GM12864 (cell line): ENCODE data around the gene DPEP2NB.

Experiments used
- DNase-seq: peaks from one replicate; pipeline ENCODE4 v3.0.0-alpha.2; 2011; ENCODE audit warnings: low read depth
- H3K4me3 ChIP-seq: 2 replicates; pipeline ENCODE4 v1.5.1; 2011; ENCODE audit warnings: mild to moderate bottlenecking, low read depth, low read length, control low read depth
- CTCF ChIP-seq: IDR thresholded peaks from 2 replicates; pipeline ENCODE4 v1.5.1; 2011; ENCODE audit warnings: low read depth, mild to moderate bottlenecking, moderate library complexity, low read length, control low read depth, inconsistent platforms; ENCODE audit errors: missing control alignments

DPEP2NB gene

GRCh38 chr16:68047987-68048386 is 32.3 kb upstream of the DPEP2NB start:
- no peak for DNase-seq
- TF ChIP-seq CTCF, result no peak

GRCh38 chr16:68046106-68046505 is 30.4 kb upstream of the DPEP2NB start:
- DNase-seq, result no peak
- no peak overlapping the region for H3K4me3 ChIP-seq
- TF ChIP-seq CTCF, result no peak

More at GRCh38 chr16:68047987-68048386, 32.3 kb upstream of the DPEP2NB start:
- no peak overlapping the region for H3K4me3 ChIP-seq

- no peak overlapping the region for H3K4me3 ChIP-seq
- no peak for TF ChIP-seq CTCF
- no peak for DNase-seq
Observed at GRCh38 chr16:68041783-68042182, 26.1 kb upstream of the DPEP2NB start.

- TF ChIP-seq CTCF, result peak; percentile 87
- peak; percentile 62 for DNase-seq
- H3K4me3 ChIP-seq, result no peak overlapping the region
Observed at GRCh38 chr16:68040506-68041288, 25.0 kb upstream of the DPEP2NB start.

GRCh38 chr16:68037841-68038597 is 22.3 kb upstream of the DPEP2NB start:
- no peak for DNase-seq
- TF ChIP-seq CTCF, result no peak
- H3K4me3 ChIP-seq, result peak overlapping the region; percentile 59

GRCh38 chr16:68035227-68035626 is 19.5 kb upstream of the DPEP2NB start:
- no peak for DNase-seq
- H3K4me3 ChIP-seq, result no peak overlapping the region
- no peak for TF ChIP-seq CTCF

GRCh38 chr16:68033101-68033500 is 17.4 kb upstream of the DPEP2NB start:
- TF ChIP-seq CTCF, result no peak

More at GRCh38 chr16:68033101-68033500, 17.4 kb upstream of the DPEP2NB start:
- DNase-seq, result no peak
- H3K4me3 ChIP-seq, result no peak overlapping the region
